IPS-18c (cell line): ENCODE results near the gene ZNF521.

Experiments used
- H3K4me3 ChIP-seq: 2 replicates; pipeline ENCODE4 v1.7.0; 2013; ENCODE audit warnings: low read depth, mild to moderate bottlenecking, low read length, moderate library complexity; ENCODE audit not compliant: insufficient read depth
- H3K9me3 ChIP-seq: one replicate; pipeline ENCODE4 v1.6.1; 2013; ENCODE audit warnings: mild to moderate bottlenecking, low read length, moderate library complexity; ENCODE audit not compliant: control insufficient read depth, insufficient read depth

ZNF521 gene

GRCh38 chr18:25307192-25307591 is 44.8 kb downstream of the ZNF521 start:
- Histone ChIP-seq H3K9me3 (no peaks in the 10 kb centered on the region), H3K4me3 (no peak overlapping the region)

GRCh38 chr18:25306671-25307070 is 45.3 kb downstream of the ZNF521 start:
- Histone ChIP-seq H3K9me3 (no peaks in the 10 kb centered on the region), H3K4me3 (no peak overlapping the region)

- Histone ChIP-seq H3K4me3 (no peak overlapping the region), H3K9me3 (no peaks in the 10 kb centered on the region)
These were observed 46.4 kb downstream of the ZNF521 start for GRCh38 chr18:25305584-25305983.

GRCh38 chr18:25300492-25300891 is 51.5 kb downstream of the ZNF521 start:
- H3K9me3 ChIP-seq = no peaks in the 10 kb centered on the region

GRCh38 chr18:25299426-25300300 is 52.3 kb downstream of the ZNF521 start:
- H3K4me3 ChIP-seq = no peak overlapping the region

More at GRCh38 chr18:25300492-25300891, 51.5 kb downstream of the ZNF521 start:
- no peak overlapping the region for H3K4me3 ChIP-seq

GRCh38 chr18:25298853-25299274 is 53.1 kb downstream of the ZNF521 start:
- no peaks in the 10 kb centered on the region for H3K9me3 ChIP-seq
- H3K4me3 ChIP-seq = no peak overlapping the region

More at GRCh38 chr18:25299426-25300300, 52.3 kb downstream of the ZNF521 start:
- H3K9me3 ChIP-seq = no peaks in the 10 kb centered on the region

GRCh38 chr18:25295624-25296138 is 56.3 kb downstream of the ZNF521 start:
- Histone ChIP-seq H3K9me3 (no peaks in the 10 kb centered on the region), H3K4me3 (no peak overlapping the region)

GRCh38 chr18:25291150-25291549 is 60.8 kb downstream of the ZNF521 start:
- Histone ChIP-seq H3K4me3 (no peak overlapping the region), H3K9me3 (no peaks in the 10 kb centered on the region)

- no peaks in the 10 kb centered on the region for H3K9me3 ChIP-seq
These were observed 62.9 kb downstream of the ZNF521 start for GRCh38 chr18:25289001-25289631.

GRCh38 chr18:25288340-25288938 is 63.5 kb downstream of the ZNF521 start:
- no peak overlapping the region for H3K4me3 ChIP-seq
- no peaks in the 10 kb centered on the region for H3K9me3 ChIP-seq

More at GRCh38 chr18:25289001-25289631, 62.9 kb downstream of the ZNF521 start:
- H3K4me3 ChIP-seq = no peak overlapping the region

GRCh38 chr18:25287106-25287505 is 64.9 kb downstream of the ZNF521 start:
- no peaks in the 10 kb centered on the region for H3K9me3 ChIP-seq
- H3K4me3 ChIP-seq = no peak overlapping the region

- Histone ChIP-seq H3K4me3 (no peak overlapping the region), H3K9me3 (no peaks in the 10 kb centered on the region)
These were observed 67.0 kb downstream of the ZNF521 start for GRCh38 chr18:25284861-25285550.

- Histone ChIP-seq H3K9me3 (no peaks in the 10 kb centered on the region), H3K4me3 (no peak overlapping the region)
These were observed 67.7 kb downstream of the ZNF521 start for GRCh38 chr18:25284281-25284680.

GRCh38 chr18:25283781-25284180 is 68.2 kb downstream of the ZNF521 start:
- no peak overlapping the region for H3K4me3 ChIP-seq

GRCh38 chr18:25282896-25283703 is 68.9 kb downstream of the ZNF521 start:
- no peaks in the 10 kb centered on the region for H3K9me3 ChIP-seq

More at GRCh38 chr18:25283781-25284180, 68.2 kb downstream of the ZNF521 start:
- no peaks in the 10 kb centered on the region for H3K9me3 ChIP-seq

GRCh38 chr18:25282282-25282681 is 69.7 kb downstream of the ZNF521 start:
- H3K9me3 ChIP-seq = no peaks in the 10 kb centered on the region

More at GRCh38 chr18:25282896-25283703, 68.9 kb downstream of the ZNF521 start:
- no peak overlapping the region for H3K4me3 ChIP-seq

More at GRCh38 chr18:25282282-25282681, 69.7 kb downstream of the ZNF521 start:
- no peak overlapping the region for H3K4me3 ChIP-seq
